Germinal center (tissue), 1 donor: ENCODE measurements around the gene AFP.

Experiments
- DNase-seq: peaks from one replicate; pipeline ENCODE4 v3.0.0; 2012; ENCODE audit warnings: mixed read lengths, low spot score

AFP gene

DNA sequence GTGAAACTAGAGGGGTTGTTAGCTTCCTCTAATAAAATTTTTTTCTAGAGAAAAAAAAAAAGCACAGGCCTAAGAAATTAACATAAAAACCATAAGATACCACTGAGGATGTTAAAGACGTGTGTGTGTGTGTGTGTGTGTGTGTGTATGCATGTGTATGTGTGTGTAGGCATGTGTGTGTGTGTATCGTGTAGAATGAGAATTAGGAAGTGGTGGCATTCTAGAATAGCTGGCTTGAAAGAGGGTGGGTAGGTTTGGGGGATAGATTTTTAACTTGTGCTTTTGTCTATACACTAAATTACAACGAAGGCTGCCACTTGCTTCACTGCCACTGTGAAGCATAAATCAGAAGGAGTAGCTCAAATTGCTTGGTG is 23.0 kb downstream of the AFP start:
- no peak for DNase-seq

DNA sequence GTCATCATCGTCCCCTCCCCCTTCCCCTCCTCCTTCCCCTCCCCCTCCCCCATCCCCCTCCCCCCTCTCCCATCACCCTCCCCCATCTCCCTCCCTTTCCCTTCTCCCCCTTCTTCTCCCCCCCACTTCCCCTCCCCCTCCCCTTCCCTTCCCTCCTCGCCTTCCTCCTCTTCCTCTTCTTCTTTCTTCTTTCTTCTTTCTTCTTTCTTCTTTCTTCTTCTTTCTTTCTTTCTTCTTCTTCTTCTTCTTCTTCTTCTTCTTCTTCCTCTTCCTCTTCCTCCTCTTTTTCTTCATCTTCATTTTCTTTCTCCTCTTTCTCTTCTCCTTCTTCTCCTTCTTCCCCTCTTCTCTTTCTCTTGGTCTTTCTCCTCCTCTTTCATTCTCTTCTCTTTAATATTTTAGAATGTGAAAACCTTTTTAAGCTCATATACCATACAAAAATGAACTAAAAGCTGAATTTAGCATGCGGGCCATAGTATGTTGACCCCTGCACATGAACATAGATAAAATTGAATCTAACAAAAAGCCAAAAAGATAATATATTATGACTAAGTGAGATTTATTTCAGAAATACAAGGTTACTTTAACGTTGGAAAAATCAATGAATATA is 25.0 kb downstream of the AFP start:
- no peak for DNase-seq

DNA sequence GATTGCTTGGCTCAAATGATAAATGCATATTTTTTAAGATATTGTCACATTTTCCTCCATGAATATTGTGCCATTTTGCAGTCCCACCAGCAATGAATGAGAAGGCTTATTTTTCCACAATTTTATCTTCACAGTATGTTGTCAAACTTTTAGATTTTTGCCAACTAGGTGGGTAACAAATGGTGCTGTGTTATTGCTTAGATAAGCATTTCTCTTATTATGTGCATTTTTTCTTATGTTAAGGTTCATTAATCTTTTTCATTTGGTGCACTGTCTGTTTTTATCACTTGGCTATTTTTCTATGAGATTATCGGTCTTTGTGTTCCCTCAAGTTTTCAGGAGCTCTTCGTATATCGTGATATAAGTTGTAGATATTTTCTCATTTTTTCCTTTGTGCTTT is 32.1 kb downstream of the AFP start:
- no peak for DNase-seq

DNA sequence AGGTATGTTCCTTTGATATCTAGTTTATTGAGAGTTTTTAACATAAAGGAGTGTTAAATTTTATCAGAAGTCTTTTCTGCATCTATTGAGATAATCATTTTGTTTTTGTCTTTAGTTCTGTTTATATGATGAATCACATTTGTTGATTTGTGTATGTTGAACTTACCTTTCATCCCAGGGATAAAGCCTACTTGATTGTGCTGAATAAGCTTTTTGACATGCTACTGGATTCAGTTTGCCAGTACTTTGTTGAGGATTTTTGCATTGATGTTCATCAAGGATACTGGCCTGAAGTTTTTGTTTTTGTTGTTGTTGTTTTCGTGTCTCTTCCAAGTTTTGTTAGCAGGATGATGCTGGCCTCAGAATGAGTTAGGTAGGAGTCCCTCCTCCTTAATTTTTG is 34.7 kb downstream of the AFP start:
- DNase-seq = no peak

DNA sequence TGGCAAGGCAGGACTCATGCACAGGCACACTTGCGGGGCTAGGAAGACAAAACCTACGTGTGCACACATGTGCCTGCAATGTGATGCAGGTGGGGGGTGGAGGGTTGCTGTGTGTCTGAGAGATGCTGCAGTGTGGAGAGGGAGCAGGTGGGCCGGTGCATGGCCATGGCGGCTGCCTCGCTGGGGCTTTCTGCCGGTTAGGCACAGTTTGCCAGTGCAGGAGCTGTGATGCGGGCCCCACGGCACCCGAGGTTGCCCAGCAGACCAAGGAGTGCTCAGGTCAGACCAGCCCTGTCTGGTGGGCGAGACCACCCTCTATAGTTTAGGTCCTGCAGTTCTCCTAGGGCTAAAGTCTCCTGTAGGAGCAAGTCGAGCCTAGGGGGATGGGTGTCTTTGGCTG is 41.2 kb downstream of the AFP start:
- DNase-seq = no peak

DNA sequence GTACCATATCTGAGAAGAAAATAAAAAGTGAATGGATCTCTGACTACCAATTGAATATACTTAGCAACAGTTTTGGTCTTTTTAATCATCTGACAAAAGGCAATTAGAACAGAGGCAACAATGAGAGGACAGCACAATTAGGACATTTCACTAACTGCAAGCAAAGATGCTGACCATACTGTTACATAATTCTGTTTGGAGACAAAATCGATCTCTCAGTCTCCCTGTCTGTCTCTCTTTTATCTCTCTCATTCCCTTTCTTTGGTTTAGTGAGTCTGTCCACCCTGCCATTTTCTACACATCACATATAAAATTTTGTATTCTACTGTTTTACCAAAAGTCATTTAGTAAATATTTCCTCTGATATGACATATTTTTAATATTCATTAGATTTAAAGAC is 43.3 kb downstream of the AFP start:
- no peak for DNase-seq

DNA sequence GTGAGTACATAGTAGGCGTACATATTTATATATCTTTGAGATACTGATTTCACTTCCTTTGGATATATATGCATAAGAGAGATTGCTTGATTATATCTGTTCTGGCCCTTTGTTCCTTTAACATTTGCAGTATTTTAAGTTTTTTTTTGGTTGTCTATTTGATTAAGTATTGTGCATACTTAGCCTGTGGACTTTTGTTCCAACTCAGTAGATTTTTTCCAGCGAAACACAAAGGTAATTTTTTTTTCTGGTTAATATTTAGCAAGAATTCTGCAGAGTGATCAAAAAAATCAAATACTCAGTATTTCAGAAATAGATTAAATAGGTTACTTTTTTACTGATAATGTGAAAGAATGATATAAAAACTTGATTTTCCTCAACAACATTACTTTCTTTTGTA is 45.3 kb downstream of the AFP start, which contains the start of gene AFM:
Gene AFM, plus strand, starts transcription at position 388 of the 400 bp plus-strand sequence. CDS start 31 bp downstream, outside the sequence.
- no peak for DNase-seq

DNA sequence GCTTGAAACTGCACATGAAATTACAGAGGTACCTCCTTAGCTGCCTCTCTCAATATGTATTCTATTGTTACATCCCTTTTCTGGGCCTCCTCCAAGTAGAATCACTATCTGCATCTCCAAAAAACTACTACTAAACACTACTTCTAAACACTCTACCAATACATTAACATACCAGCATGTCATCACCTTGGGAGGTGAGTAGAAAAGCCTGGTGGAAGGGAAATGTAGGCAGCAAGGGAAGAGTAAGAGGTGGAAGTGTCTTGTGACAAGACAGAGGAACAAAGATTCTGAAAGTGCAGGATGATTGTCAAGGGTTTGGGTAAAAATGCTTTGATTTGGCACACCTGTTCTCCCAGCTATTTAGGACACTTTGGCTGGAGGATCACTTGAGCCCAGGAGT is 49.1 kb downstream of the AFP start:
- no peak for DNase-seq

DNA sequence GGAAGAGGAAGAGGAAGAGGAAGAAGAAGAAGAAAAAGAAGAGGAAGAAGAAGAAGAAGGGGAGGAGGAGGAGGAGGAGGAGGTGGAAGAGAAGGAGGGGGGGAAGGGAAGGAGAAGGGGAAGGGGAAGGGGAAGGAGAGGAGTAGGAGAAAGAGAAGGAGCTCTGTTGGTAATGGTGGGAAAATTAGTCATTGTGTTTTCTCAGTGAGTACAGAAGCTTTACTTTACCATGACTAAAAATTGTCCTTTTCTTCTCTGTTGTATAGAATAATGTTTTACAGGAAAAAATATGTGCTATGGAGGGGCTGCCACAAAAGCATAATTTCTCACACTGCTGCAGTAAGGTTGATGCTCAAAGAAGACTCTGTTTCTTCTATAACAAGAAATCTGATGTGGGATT is 49.6 kb downstream of the AFP start:
- no peak for DNase-seq

DNA sequence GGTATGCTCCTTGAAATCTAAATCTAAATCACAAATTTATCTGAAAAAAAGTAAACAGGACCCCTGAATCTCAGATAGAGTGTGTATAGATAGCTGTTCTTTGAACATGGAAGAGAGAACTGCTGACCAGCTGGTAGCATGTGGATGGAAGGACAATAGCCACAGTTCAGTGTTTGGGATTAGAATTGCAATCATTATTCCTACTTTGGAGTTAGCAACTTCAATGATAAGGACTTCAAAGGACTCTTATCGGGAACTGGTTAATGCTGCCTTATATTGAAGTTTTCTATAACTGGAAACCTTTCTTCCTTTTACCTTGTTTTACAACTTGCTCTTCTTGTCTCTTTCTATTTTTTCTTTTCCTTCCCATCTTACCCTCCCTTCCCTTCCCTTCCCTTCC is 50.5 kb downstream of the AFP start:
- no peak for DNase-seq

DNA sequence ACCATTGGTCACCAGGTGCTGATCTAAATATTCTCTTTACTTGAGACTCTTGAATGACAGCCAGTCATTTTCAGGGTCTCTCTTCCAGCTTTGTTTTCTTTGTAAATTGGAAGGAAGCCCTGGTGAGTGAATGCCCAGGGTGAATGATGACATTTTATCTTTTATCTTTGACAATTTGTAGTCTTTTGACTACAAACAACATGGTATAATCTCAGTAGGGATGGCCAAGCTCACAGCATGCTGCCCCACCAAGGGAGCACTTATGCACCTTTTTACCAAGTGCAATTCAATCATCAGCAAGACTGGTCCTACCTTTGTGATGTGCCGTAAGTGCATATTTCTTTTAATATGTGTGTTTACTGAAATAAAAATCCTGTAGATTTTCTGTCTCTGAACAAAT is 51.2 kb downstream of the AFP start:
- no peak for DNase-seq

DNA sequence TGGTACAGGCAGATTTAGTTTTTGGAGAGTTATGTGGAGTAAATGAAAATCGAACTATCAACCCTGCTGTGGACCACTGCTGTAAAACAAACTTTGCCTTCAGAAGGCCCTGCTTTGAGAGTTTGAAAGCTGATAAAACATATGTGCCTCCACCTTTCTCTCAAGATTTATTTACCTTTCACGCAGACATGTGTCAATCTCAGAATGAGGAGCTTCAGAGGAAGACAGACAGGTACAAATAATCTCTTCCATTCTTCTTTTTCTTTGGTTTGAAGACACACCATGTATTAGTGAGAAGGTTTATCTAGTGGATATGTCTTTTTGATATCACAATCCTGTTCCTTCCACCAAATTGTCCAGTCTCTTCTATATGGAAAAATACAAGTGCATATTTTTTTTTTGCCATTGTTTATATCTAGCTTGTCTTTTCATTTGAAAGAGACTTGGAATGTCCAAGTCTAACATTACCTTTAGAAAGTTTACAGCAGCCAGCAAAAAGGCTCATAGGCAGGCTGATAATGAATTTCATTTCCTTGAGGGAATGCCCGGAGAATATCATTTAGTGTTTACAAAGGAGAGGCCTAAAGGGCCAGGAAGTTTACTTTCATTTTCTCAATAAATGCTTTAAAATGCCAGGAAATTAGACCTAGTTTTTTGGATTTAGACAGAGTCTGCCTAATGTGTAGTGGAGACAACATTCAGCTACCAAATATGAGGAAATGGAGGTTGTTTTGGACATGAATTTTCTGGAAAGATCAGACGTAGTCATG is 64.2 kb downstream of the AFP start:
- no peak for DNase-seq

DNA sequence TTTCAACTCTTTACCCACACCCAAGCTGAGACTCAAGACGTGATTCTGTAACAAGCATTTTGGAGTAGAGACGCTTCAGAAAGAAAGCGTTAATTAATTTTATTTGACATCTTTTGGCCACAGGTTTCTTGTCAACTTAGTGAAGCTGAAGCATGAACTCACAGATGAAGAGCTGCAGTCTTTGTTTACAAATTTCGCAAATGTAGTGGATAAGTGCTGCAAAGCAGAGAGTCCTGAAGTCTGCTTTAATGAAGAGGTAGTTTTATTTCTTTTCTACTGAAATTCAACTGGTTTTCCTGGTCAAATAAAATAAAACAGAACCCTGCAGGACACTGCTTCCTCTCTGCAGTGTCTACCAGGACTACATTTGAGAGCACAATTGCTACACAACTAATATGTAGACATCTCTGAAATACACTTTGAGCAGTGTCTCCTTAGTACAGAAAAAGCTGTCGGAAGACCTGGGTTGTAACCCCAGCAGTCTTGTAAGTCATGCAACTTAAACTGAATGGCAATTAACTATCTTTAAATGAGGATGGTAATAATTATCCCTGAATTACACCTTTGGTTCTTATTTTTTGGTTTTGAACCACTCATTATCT is 65.7 kb downstream of the AFP start:
- DNase-seq = no peak

DNA sequence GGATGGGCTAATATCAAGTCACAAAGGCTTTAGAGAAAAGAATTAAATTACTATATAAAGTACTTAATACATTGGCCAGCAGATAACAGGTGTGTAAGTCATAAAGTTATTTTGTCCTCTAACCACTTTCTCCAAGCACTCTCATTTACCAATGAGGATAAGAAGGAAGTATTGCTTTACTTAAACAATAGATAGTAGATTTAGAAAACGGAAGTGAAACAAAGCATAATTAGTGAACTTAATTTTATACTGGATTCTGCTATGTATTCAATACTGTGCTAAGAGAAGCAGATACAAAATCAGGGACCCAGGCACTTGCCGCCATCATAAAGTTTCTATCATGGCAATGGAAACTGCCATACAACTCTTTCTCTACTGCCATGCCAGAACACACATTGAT is 69.5 kb downstream of the AFP start:
- no peak for DNase-seq
